Lower lobe of right lung (tissue), 2 donors: ENCODE data around the gene AOAH. TPM values are rescaled to one million over a fixed set of nuclear protein-coding genes. Genes with fewer than 3 reads are reported as not detected.
"Not testable (repeated sequence)": the region's sequence is repeated elsewhere in the genome, so short reads cannot be mapped to it uniquely, and the experiment has no call there.

ENCODE experiments used
- ATAC-seq, 2 donors: fragments of 200-7000 bp; cut with Tn5 transposase; one replicate each; pipeline ENCODE4 v1.9.1; 2020 to 2022; ENCODE audit warnings: mild to moderate bottlenecking in 2 of 2, moderate library complexity in 2 of 2
- DNase-seq: peaks from one replicate; pipeline ENCODE4 v3.0.0-alpha.2; 2020
- H3K27ac ChIP-seq: fragments of 200-600 bp; one replicate; pipeline ENCODE4 v1.8.0; 2022
- H3K27me3 ChIP-seq: fragments of 200-600 bp; one replicate; pipeline ENCODE4 v1.8.0; 2022; ENCODE audit warnings: low read depth
- H3K36me3 ChIP-seq: fragments of 200-600 bp; one replicate; pipeline ENCODE4 v1.8.0; 2022; ENCODE audit warnings: mild to moderate bottlenecking
- H3K4me1 ChIP-seq: fragments of 200-600 bp; one replicate; pipeline ENCODE4 v1.8.0; 2022
- H3K4me3 ChIP-seq: fragments of 200-600 bp; one replicate; pipeline ENCODE4 v1.8.0; 2022; ENCODE audit warnings: mild to moderate bottlenecking
- H3K9me3 ChIP-seq: fragments of 200-600 bp; one replicate; pipeline ENCODE4 v1.8.0; 2022
- CTCF ChIP-seq: fragments of 200-600 bp; IDR thresholded peaks from one replicate; pipeline ENCODE4 v1.8.0; 2022; ENCODE audit warnings: antibody characterized with exemption, mild to moderate bottlenecking
- intact Hi-C: fragments of 100-400 bp; cut with DNase I; formaldehyde crosslinking; loops from one replicate; pipeline ENCODE4 v1.11.0; 2022
- total RNA-seq: library from RNA; stranded (reverse); fragmentation: NEBNext Ultra II Directional; extraction: Animal tissue kit (Norgen Biotek cat#: 25700); gene quantifications from one replicate; pipeline ENCODE4 v1.2.1, GENCODE V29; 2021
- donor health status: DM: no; HTN: yes; CAD: no; lungs with severe emphysema.

Gene AOAH
- total RNA-seq, 1 donor from 2014 or later = 29.2 TPM

GRCh38 chr7:36497775-36498174 lies 226.5 kb downstream of the AOAH start:
- H3K27ac ChIP-seq = no peak overlapping the region
- DNase-seq (no peak), ATAC-seq (no peak)
- no peak overlapping the region for H3K4me3 ChIP-seq
- H3K36me3 ChIP-seq = no peaks in the 10 kb centered on the region
- no peaks in the 10 kb centered on the region for H3K27me3 ChIP-seq
- H3K9me3 ChIP-seq = no peaks in the 10 kb centered on the region
- intact Hi-C loops = loop anchor here (10.0 kb wide), 1 partner anchor 167 kb away; no protein-coding TSS in a partner anchor
- no peak for TF ChIP-seq CTCF
- H3K4me1 ChIP-seq = no peaks in the 10 kb centered on the region

GRCh38 chr7:36497176-36497575 lies 227.1 kb downstream of the AOAH start:
- intact Hi-C loops = loop anchor here (10.0 kb wide), 1 partner anchor 168 kb away; no protein-coding TSS in a partner anchor
- H3K4me1 ChIP-seq, DNase-seq: not testable (repeated sequence)

GRCh38 chr7:36496576-36496975 lies 227.7 kb downstream of the AOAH start:
- H3K27me3 ChIP-seq = no peaks in the 10 kb centered on the region
- no peak overlapping the region for H3K4me3 ChIP-seq
- ATAC-seq (no peak), DNase-seq (no peak)
- intact Hi-C loops = loop anchor here (10.0 kb wide), 1 partner anchor 168 kb away; no protein-coding TSS in a partner anchor
- no peaks in the 10 kb centered on the region for H3K9me3 ChIP-seq
- H3K36me3 ChIP-seq = no peaks in the 10 kb centered on the region
- no peak for TF ChIP-seq CTCF
- no peaks in the 10 kb centered on the region for H3K4me1 ChIP-seq
- H3K27ac ChIP-seq = no peak overlapping the region

More at GRCh38 chr7:36497176-36497575, 227.1 kb downstream of the AOAH start:
- H3K27me3 ChIP-seq, H3K36me3 ChIP-seq, H3K9me3 ChIP-seq, ATAC-seq, H3K4me3 ChIP-seq, H3K27ac ChIP-seq: not testable (repeated sequence)

- intact Hi-C loops = loop anchor here (10.0 kb wide), 1 partner anchor 173 kb away; no protein-coding TSS in a partner anchor
- Histone ChIP-seq H3K27me3 (no peaks in the 10 kb centered on the region), H3K4me1 (no peaks in the 10 kb centered on the region), H3K36me3 (no peaks in the 10 kb centered on the region), H3K4me3 (no peak overlapping the region), H3K9me3 (no peaks in the 10 kb centered on the region), H3K27ac (no peak overlapping the region)
- no peak for DNase-seq
- TF ChIP-seq CTCF = no peak
- ATAC-seq = no peak
These were observed 233.0 kb downstream of the AOAH start for GRCh38 chr7:36491317-36491716.

GRCh38 chr7:36490419-36490830 lies 233.9 kb downstream of the AOAH start:
- Histone ChIP-seq H3K27me3 (no peaks in the 10 kb centered on the region), H3K9me3 (no peaks in the 10 kb centered on the region), H3K4me1 (no peaks in the 10 kb centered on the region), H3K27ac (no peak overlapping the region), H3K4me3 (no peak overlapping the region), H3K36me3 (no peaks in the 10 kb centered on the region)
- no peak for TF ChIP-seq CTCF
- no peak for DNase-seq
- ATAC-seq = no peak
- intact Hi-C loops = loop anchor here (10.0 kb wide), 1 partner anchor 174 kb away; no protein-coding TSS in a partner anchor

- DNase-seq, H3K4me1 ChIP-seq, intact Hi-C loops, H3K4me3 ChIP-seq, ATAC-seq, H3K27me3 ChIP-seq, H3K36me3 ChIP-seq, H3K9me3 ChIP-seq, H3K27ac ChIP-seq: not testable (repeated sequence)
These were observed 235.6 kb downstream of the AOAH start for GRCh38 chr7:36488672-36489071.
